Liver (tissue), 3 donors: ENCODE results near the gene CMC2.

ENCODE experiments used
- EGR1 ChIP-seq, 2 donors: IDR thresholded peaks; 2 replicates each; pipeline ENCODE4 v1.6.1; 2016 to 2018; ENCODE audit warnings: antibody characterized with exemption in 2 of 2, low read depth in 2 of 2
- HNF4A ChIP-seq, 2 donors: conservative IDR thresholded peaks; 2 replicates each; pipeline ENCODE4 v1.6.1; 2016; ENCODE audit warnings: antibody characterized with exemption in 2 of 2, mild to moderate bottlenecking in 2 of 2
- JUND ChIP-seq, 2 donors: IDR thresholded peaks; 2 replicates each; pipeline ENCODE4 v1.6.1; 2016; ENCODE audit warnings: antibody characterized with exemption in 2 of 2
- RAD21 ChIP-seq, 2 donors: IDR thresholded peaks; 2 replicates each; pipeline ENCODE4 v1.6.1; 2016; ENCODE audit warnings: antibody characterized with exemption in 2 of 2, mild to moderate bottlenecking in 2 of 2
- TAF1 ChIP-seq: conservative IDR thresholded peaks from 2 replicates; pipeline ENCODE4 v1.6.1; 2016; ENCODE audit warnings: antibody characterized with exemption, mild to moderate bottlenecking
- YY1 ChIP-seq: IDR thresholded peaks from 2 replicates; pipeline ENCODE4 v1.6.1; 2016; ENCODE audit warnings: antibody characterized with exemption, mild to moderate bottlenecking
- TF ChIP-seq, protein P1 (sequence below): fragments of 150-350 bp; IDR thresholded peaks from 2 replicates; pipeline ENCODE4 v1.5.1; 2017; ENCODE audit warnings: improper control_type of control experiment, low read depth, low read length; ENCODE audit not compliant: missing input control
- TF ChIP-seq, protein P2 (sequence below): IDR thresholded peaks from 2 replicates; pipeline ENCODE4 v1.6.1; 2016; ENCODE audit warnings: antibody characterized with exemption
- TF ChIP-seq, protein P3 (sequence below): IDR thresholded peaks from 2 replicates; pipeline ENCODE4 v1.6.1; 2016; ENCODE audit warnings: antibody characterized with exemption
- donor health status: healthy.
- donor health status: healthy.

DNA sequence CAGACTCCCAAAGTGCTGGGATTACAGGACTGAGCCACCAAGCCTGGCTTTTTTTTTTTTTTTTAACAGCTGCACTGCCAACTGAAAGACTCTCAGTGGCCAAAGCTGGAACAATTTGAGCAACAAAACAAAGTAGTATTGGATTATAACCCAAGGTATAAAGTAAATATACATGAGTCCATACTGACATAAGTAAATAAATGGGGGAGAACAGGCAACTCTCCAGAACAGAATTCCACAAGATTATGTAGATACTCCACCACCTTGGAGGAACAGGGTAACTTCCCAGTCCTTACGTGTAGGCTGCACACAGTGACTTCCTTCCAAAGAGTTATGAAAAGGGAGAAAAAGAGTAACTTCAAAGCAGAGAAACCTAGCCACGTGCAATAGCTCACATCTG, 15.7 kb downstream of the CMC2 start:
- TF ChIP-seq, protein P1, sequence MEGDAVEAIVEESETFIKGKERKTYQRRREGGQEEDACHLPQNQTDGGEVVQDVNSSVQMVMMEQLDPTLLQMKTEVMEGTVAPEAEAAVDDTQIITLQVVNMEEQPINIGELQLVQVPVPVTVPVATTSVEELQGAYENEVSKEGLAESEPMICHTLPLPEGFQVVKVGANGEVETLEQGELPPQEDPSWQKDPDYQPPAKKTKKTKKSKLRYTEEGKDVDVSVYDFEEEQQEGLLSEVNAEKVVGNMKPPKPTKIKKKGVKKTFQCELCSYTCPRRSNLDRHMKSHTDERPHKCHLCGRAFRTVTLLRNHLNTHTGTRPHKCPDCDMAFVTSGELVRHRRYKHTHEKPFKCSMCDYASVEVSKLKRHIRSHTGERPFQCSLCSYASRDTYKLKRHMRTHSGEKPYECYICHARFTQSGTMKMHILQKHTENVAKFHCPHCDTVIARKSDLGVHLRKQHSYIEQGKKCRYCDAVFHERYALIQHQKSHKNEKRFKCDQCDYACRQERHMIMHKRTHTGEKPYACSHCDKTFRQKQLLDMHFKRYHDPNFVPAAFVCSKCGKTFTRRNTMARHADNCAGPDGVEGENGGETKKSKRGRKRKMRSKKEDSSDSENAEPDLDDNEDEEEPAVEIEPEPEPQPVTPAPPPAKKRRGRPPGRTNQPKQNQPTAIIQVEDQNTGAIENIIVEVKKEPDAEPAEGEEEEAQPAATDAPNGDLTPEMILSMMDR: no peak
- TF ChIP-seq, protein P2, sequence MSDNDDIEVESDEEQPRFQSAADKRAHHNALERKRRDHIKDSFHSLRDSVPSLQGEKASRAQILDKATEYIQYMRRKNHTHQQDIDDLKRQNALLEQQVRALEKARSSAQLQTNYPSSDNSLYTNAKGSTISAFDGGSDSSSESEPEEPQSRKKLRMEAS: no peak
- TF ChIP-seq TAF1 (no peak), HNF4A (conservative IDR thresholded peaks at IDR 0.05) (no peak), JUND (IDR thresholded peaks at IDR 0.05) (no peak), EGR1 (IDR thresholded peaks at IDR 0.05; ENCODE audit: low read depth in 2 of 2) (no peak), YY1 (no peak), RAD21 (IDR thresholded peaks at IDR 0.05) (no peak)
- TF ChIP-seq, protein P3, sequence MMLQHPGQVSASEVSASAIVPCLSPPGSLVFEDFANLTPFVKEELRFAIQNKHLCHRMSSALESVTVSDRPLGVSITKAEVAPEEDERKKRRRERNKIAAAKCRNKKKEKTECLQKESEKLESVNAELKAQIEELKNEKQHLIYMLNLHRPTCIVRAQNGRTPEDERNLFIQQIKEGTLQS: no peak
